Activated CD4-positive, alpha-beta T cell treated with anti-CD3 and anti-CD28 coated beads, Interleukin-10, Interleukin-2, amounts not matched to agents 100 ng/mL and 50 ng/mL, durations not matched to agents 16 hours and 8 hours (primary cell): Measurements from ENCODE around the gene OTOGL.
"Not testable (repeated sequence)": the region's sequence is repeated elsewhere in the genome, so short reads cannot be mapped to it uniquely, and the experiment has no call there.

ENCODE experiments used
- DNase-seq: peaks from one replicate; pipeline ENCODE4 v3.0.0-alpha.2; 2020

The OTOGL gene

GRCh38 chr12:80186727-80187217 is 87.4 kb downstream of the OTOGL start:
- peak; percentile 52 for DNase-seq

GRCh38 chr12:80187660-80188090 is 88.3 kb downstream of the OTOGL start:
- peak; percentile 63 for DNase-seq

- no peak for DNase-seq
Observed at GRCh38 chr12:80188576-80188975, 89.2 kb downstream of the OTOGL start.

- no peak for DNase-seq
Observed at GRCh38 chr12:80189241-80189640, 89.9 kb downstream of the OTOGL start.

- no peak for DNase-seq
Observed at GRCh38 chr12:80190001-80190400, 90.7 kb downstream of the OTOGL start.

- DNase-seq, result no peak
Observed at GRCh38 chr12:80192087-80192486, 92.8 kb downstream of the OTOGL start.

GRCh38 chr12:80193865-80194264 is 94.5 kb downstream of the OTOGL start:
- DNase-seq, result no peak

- DNase-seq, result no peak
Observed at GRCh38 chr12:80195074-80195726, 95.9 kb downstream of the OTOGL start.

GRCh38 chr12:80195737-80196136 is 96.4 kb downstream of the OTOGL start:
- DNase-seq, result no peak

- no peak for DNase-seq
Observed at GRCh38 chr12:80196419-80196818, 97.1 kb downstream of the OTOGL start.

- DNase-seq, result no peak
Observed at GRCh38 chr12:80198782-80199337, 99.5 kb downstream of the OTOGL start.

GRCh38 chr12:80199931-80200330 is 100.6 kb downstream of the OTOGL start:
- no peak for DNase-seq

- no peak for DNase-seq
Observed at GRCh38 chr12:80200414-80200813, 101.1 kb downstream of the OTOGL start.

- DNase-seq, result no peak
Observed at GRCh38 chr12:80201908-80202307, 102.6 kb downstream of the OTOGL start.

GRCh38 chr12:80205960-80206359 is 106.6 kb downstream of the OTOGL start:
- no peak for DNase-seq

GRCh38 chr12:80208071-80208470 is 108.7 kb downstream of the OTOGL start:
- DNase-seq, result no peak

- DNase-seq, result no peak
Observed at GRCh38 chr12:80211671-80212070, 112.3 kb downstream of the OTOGL start.

GRCh38 chr12:80212938-80213645 is 113.8 kb downstream of the OTOGL start:
- DNase-seq, result no peak

GRCh38 chr12:80213871-80214270 is 114.5 kb downstream of the OTOGL start:
- no peak for DNase-seq

- DNase-seq, result no peak
Observed at GRCh38 chr12:80217011-80217535, 117.7 kb downstream of the OTOGL start.

GRCh38 chr12:80218925-80219324 is 119.6 kb downstream of the OTOGL start:
- DNase-seq, result not testable (repeated sequence)

GRCh38 chr12:80219345-80219744 is 120.0 kb downstream of the OTOGL start:
- no peak for DNase-seq

GRCh38 chr12:80222261-80222660 is 122.9 kb downstream of the OTOGL start:
- no peak for DNase-seq

- DNase-seq, result no peak
Observed at GRCh38 chr12:80226576-80226975, 127.2 kb downstream of the OTOGL start.
